GM18508 (cell line): ENCODE measurements around the gene PCDH9.

Experiments
- ATAC-seq: cut with Tn5 transposase; IDR thresholded peaks from one replicate; pipeline ENCODE4 v1.9.1; 2021; ENCODE audit warnings: moderate number of reproducible peaks; ENCODE audit not compliant: insufficient read depth, unreplicated experiment

Gene PCDH9

DNA sequence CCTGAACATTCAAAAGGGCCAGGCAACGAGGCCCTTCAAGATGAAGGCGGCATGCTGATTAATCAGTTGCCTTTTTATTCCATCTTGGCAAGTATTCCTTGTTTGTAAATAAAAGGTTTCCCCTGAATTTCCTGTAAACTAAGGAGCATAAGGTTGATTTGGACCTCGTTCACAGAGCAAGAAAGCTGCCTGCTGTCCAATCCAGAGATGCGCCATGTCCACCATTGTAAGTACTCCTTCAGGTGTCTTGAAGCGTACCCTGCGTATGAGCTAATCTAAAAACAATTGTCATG, 884.7 kb downstream of the PCDH9 start:
- no peak for ATAC-seq

DNA sequence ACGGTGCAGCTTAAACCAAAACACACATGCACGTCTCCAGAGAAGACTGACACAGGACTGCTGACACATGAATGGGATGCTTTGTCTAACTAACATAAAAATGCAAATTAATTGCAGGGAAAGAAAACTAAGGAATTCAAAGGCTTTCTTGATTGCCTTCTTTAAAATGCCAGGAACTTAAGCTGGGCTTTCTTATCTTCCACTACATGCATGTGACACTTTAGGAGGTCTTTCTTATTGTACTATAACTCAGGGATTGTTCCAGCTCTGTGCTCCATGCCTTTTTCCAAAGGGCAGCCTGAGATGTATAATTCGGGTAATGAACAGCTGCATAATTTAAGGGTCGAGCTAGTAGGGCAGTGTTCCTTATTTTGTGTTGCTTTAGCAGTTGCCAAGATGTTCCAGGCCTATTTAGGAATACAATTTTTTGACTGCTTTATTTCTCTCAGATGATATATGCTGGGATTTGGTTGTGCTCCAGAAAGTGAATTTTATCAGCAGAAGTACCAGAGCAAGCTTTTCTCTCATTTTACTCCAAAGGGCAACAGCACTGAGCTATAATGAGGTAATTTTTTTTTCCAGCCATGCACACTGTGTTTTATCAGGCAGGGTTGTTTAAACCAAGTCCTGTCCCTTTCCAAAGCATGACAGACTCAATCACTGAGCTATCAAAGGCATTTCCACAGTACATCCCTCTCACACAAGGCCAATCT, 885.2 kb downstream of the PCDH9 start:
- ATAC-seq = no peak

DNA sequence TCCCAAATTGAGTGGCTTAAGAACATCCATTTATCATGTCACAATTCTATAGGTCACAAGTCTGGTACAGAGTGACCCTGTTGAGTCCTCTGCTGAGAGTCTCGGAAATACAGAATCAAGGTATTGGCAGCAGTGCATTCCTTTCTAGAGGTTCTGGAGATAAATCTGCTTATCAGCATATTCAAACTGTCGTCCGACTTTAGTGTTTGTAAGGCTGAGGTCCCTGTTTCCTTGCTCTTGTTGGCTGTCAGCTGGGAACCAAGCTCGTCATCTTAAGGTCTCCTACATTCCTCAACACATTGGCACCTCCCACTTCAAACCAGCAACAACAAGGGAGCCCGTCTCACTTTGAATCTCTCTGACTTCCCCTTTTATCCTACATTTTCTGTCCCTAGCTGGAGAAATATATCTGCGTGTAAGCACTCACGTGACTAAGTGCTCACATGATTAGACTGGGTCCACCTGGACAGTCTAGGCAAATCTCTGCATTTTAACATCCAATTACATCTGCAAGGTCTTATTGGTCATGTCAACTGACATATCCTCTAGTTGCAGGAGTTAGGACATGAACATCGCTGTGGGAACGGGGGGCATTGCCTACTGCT, 886.8 kb downstream of the PCDH9 start:
- ATAC-seq = no peak

DNA sequence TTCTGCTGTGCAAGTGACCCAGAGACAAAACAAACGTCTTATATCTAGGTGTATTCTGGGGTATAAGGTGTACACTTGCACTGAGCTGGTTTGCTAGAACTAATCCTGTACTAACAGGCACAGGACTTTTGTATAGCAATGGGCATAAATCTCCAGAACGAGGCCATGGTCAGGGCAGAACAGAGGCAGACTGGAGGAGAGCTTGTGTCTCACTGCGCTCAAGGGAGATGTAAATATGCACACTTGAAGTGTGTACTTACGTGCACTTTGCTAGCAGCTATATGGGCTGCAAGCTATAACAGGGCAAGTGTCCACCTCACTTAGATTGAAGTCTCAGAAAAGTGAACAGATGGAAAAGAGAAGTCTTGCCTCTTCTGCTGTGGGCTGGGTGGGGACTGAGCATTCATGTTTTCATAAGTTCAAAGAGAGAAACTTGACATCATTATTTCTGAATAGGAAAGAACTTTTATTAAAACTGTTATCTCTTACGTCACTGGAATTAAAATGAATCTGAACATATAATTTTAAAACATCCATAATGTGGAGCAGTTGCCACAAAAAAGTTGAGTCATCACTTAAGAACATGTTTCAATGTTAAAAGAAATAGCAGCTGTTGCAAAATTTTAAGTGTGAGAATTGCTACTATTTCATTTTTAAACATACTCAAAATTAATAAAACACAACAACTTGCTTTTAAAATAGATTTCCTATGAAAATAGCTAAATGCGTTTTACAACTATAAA, 888.3 kb downstream of the PCDH9 start:
- ATAC-seq = no peak

DNA sequence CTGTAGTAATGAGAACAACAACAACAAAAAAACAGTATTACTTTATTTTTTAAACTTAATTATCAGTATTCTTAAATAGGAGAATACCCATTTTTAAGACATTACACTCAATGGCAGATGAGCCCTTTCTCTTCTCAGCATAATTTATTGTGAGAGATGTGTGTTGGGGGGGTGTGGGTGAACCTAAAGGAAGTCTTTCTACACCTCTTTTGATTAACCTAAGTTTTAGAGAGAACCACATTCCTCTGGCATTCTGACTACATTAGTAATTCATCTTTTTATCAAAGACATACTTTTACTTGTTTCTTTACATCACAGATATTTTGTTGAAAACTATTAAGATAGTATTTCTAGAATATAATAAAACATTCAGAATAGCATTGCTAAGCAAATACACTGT, 890.9 kb downstream of the PCDH9 start:
- no peak for ATAC-seq

DNA sequence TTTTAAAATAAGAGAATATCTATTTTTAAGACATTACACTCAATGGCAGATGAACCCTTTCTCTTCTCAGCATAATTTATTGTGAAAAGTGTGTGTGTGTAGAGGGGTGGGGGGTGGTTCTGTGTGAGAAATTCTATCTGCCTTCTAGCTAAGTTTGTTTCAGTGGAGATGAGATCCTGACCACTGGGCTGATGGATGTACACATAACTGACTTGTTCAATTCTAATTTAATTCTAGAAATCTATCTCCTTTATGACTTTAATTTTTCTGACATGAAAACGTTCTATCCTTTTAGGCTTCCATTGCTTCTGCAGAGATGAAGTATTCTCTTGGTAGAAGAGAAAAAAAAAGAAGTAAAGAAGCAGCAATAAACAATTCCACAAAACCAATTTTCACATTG, 891.6 kb downstream of the PCDH9 start:
- ATAC-seq = no peak

DNA sequence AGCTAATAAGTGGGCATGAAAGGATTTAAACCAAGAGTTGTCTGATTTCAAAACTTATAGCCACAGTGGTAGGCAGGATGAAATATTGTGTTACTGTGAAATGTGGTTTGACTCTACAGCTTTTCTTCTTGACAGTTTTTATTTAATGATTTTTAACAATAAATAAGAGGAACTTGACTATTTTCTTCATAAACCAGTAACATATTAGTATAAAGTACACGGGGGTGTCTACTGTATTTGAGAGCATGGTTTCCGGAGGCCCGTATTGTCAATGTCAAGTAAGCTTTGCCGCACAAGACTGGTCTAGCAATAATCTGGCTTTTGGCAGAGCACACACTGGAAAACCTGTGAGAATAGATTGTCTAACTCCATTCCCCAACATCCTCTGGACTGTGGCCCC, 894.5 kb downstream of the PCDH9 start:
- ATAC-seq = no peak

DNA sequence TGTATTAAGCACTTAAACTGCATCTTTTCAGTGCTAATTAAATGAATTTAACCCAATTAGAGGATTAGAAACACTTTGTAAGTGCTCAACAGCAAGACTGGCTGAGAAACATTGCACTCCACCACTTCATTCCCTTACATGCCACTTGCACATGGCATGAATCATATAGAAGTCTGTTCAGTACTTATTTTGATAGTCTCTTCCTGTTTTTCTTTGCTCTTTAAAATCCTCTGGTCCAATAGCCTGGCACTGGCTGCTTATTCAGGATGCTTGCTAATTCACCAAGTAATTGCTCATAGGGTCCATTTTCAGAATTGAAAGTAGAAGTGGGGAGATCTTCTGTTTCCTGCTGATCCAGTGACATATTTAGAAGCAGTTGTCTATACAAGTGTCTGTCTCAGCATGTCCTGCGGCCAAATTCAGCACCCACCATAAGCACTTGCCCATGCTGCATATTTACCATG, 900.1 kb downstream of the PCDH9 start:
- no peak for ATAC-seq

DNA sequence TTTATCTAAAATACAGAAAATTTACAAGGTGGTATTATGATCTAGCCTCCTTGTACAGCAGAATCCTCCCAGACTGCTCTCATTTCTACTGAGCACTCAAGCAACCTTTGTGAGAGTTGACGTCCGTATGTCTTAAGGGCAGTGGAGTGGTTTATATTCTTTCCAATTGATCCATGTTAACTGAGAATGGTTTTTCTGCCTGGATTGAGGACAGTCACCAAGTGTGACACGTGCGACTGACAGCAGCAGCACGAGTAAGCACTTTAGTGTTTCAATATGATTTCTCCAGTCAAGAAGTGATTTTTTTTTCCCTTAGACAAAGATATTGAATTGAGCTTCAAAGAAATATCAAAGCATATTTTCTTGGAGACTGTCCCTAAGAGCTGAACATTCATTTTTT, 901.7 kb downstream of the PCDH9 start:
- no peak for ATAC-seq

DNA sequence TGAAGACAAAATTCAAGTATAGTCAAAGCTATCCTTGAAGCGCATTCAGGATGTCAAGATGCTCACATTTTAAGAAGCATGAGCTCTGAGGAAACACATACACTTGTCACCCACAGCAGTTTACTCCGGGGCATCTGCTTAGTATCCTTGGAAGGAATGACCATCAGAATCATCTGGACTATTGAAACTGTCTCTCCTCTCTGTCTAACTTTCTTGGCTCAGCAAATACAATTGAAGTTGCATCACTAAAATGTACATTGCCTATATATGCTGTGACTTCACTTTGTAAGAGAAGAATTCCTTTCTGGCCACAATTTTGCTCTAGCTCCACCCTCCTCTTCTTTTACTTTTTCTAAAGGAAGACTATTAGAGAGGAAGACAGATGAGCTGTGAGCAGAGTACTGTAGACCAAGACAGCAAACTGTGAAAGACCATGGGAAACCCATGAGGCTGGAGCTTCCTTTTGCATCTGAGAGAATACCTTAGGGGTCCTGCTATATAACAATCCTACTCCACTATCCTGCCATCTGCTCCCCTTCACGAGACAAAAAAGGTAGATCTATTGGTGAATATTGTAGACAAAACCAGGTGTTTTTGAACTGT, 906.3 kb downstream of the PCDH9 start:
- no peak for ATAC-seq

DNA sequence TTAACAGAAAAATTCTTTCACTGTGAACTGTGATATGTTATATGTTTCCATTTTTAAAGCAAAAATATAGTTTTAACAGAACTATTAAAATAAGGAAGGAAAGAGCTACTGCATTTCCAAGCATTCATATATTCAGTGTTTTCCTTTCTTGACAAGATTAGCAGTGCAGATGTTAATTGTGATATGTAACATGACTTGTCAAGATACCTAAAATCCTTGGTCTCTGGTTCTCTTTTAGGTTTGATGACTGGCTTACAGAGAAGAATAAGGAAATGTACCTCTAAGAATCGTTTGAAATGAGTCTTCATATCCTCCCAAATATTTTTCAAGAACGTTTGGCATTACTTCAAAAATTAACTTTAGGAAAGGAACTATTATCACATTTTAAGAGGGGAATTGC, 907.2 kb downstream of the PCDH9 start:
- no peak for ATAC-seq

DNA sequence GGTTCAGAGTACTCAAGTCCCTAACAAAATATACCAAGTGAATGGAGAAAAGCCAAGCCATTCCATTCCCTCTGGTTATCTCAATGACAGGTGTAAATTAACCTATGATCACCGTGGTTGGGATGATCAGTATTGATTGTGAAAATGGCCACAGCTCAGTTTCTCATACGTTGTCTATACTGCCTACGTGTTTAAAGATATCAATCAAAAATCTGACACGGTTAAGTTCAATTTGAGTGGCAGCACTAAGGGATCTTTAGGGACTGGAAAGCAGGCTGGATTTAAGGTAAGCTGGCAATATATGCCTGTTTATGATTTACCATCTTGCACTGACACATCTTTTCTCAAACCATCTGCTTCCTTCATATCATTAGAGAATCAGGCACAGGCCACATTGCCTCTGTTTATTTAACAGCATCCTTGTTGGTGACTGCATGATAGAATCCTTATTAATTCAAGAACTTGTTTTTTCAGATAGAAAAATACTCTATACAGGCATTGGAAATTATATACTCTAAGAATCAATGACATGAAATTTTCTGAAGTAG, 907.9 kb downstream of the PCDH9 start:
- no peak for ATAC-seq

DNA sequence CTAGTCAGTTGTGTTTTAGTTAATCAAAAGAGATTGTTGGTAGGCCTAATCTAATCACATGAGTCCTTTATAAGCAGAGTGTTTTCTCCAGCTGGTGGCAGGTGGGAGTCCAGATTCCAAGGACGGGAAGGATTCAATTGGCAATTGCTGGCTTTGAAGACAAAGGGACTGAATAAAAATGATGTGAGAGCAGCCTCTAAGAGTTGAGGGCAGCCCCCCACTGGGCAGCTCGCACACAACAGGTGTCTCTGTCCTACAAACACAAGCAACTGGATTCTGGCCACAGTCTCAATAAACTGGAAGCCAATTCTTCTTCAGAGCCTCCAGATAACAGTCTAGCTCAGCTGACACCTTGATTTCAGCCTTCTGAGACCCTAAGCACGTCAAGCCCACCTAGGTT, 915.2 kb downstream of the PCDH9 start:
- ATAC-seq = no peak

DNA sequence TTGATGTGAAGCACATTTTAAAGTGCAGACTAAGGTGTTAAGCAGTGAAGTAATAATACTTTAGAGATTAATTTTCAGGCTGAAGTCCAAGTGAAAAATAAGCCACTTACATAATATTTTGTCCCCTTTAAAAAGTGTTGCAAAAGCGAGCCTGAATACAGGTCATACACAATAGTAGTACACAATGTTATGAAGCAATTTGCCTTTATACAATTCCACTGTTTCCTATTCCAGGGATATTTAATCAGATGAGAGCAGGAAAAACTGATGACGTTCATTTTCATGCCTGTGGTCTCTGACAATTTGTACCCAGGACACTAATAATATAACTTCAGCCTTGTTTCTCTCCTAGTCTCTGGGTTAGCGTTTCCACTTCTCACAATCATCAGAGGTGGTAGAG, 916.7 kb downstream of the PCDH9 start:
- ATAC-seq = no peak

DNA sequence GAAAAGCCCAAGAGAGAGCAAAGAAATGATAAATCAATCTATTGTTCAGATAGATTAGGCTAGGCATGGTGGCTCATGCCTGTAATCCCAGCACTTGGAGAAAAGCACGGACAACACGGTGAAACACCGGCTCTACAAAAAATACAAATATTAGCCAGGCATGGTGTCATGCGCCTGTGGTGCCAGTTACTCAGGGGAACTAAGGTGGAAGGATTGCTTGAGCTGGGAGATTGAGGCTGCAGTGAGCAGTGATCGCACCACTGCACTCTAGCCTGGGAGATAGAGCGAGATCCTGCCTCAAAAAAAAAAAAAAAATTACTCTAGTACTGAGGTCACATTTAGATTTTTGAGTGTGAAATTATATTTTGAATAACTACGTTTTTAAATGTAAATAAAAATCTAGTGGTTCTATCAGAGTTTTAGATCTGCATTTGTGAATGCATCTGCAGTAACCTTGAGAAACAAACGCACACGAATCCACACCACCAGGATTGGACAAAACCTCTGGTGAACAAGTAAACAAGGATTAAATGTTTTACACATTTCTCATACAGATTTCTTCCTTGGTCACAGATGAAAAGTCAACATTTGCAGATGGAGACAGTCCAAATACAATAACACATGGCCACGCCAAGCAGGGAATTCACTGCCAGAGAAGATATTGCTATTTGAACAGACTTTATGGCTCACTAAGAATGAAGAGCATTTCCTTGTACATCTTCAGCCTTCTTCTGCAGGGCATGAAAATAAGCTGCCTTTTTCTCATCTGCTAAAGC, 917.6 kb downstream of the PCDH9 start:
- ATAC-seq = no peak

DNA sequence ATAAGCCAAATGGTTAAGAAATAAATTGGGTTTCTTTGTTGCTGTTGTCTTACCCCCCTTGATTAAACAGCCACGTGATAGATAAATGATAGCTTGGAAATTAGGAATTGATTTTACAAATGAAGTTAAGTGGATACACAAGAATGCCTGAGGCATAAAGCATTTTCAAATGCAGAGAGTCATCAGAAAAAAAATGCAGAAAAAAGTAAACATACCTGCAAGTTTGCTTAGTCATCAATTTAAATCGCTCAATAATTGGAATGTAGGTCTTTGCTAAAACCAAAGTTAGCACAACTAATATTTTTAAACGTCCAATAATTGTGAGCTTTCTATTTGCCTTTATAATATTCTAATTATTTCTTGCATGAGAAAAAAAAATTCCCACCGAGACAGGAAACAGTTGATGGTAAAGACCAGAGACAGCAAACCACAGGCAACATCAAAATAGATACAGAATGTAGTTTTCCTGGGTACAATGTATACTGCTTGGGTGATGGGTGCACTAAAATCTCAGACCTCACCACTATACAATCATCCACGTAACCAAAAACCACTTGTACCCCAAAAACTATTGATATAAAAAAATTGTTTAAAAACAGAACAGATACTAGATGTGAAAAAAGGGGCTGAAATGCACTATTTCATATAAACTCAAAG, 924.0 kb downstream of the PCDH9 start:
- no peak for ATAC-seq

DNA sequence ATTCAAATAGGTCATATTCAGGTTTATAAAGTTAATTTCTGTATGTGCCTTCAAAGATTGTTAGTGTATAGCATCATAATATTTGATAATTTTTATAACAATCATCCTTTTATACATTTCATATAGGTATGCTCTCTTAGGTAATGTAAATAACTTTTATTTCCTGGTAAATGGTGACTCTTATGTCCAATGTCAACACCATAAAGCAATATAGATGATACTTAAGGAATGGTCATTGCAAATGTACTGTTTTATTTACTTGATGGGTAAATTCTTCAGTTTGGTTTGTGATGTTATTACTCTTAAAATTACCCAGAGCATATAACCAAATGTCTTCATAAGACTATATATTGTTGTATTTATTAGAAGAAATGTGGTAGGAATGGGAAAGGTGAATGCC, 928.7 kb downstream of the PCDH9 start:
- no peak for ATAC-seq

DNA sequence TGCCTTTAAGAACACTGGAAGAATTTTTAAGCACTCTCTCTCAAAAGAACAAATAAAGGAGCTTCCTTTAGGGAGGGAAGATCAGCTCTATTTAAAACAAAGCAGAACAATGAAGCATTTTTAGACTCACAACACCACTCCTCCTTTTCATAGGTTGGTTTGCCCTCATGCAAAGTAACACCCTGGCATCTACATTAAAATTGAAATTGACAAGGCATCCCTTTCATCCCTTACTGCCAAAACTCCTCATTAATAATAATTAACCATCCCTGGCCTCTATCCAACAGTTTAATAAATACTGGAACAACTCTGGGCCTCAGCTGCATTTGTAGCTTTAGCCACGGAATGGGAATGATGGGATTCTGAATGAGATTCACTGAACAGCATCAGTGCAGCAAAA, 929.1 kb downstream of the PCDH9 start:
- no peak for ATAC-seq

DNA sequence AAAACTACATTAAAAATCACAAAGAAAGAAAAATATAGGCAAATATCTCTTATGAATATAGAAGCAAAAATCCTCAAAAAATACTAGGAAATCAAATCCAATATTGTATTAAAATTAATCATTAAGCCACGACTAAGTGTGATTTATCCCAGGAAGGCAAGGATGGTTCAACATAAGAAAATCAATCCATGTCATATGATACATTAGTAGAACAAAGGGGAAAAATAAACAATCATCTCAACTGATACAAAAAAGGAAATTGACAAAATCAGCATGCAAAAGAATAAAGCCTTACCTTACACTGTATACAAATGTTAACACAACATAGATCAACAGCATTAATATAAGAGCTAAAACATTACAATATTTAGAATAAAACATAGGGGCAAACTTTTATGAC, 933.3 kb downstream of the PCDH9 start:
- ATAC-seq = no peak

DNA sequence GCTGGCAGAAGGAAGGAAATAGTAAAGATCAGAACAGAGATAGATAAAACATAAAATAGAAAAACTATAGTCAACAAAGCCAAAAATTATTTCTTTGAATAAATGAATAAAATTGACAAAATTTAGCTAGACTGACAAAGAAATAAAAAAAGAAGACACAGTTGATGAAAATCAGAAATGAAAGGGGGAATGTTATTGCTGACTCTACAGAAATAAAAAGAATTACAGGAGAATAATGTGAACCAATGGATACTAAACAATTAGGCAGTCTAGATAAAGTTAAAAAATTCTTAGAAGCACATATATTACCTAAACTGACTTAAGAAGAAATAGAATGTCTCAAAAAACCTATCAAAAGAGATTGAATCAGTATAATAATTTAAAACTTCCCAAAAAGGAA, 933.8 kb downstream of the PCDH9 start:
- no peak for ATAC-seq
